ENCODE data around the gene CPLANE1.

- no peak for TF ChIP-seq CTCF (IDR thresholded peaks at IDR 0.05 in 2 of 3, conservative IDR thresholded peaks at IDR 0.05 in 1 of 3; ENCODE audit: control insufficient read depth in 2 of 3, extremely low read depth in 1 of 3, insufficient read depth in 1 of 3, low read depth in 3 of 3, low read length in 3 of 3)
- TF ChIP-seq NRF1 (conservative IDR thresholded peaks at IDR 0.05; ENCODE audit: low read depth, low read length): no peak
- no peak for TF ChIP-seq BHLHE40 (IDR thresholded peaks at IDR 0.05; ENCODE audit: borderline replicate concordance in 1 of 2, low read depth in 2 of 2, low read length in 1 of 2)
- TF ChIP-seq RFX5 (IDR thresholded peaks at IDR 0.05; ENCODE audit: low read depth, low read length): no peak
Observed at GRCh38 chr5:37153661-37154060, 95.5 kb downstream of the CPLANE1 start.
